Ascending aorta (tissue), 2 donors: Measurements from ENCODE around the gene SKAP1. TPM values are rescaled to one million over a fixed set of nuclear protein-coding genes. Genes with fewer than 3 reads are reported as not detected.

Experiments
- DNase-seq, 2 donors: peaks; one replicate each; pipeline ENCODE4 v3.0.0-alpha.2; 2019; ENCODE audit warnings: low spot score in 2 of 2
- H3K27ac ChIP-seq, 2 donors: fragments of 200-600 bp; sonication (generic); one replicate each; pipeline ENCODE4 v1.5.1; 2016 to 2017; ENCODE audit warnings: mild to moderate bottlenecking in 1 of 2
- H3K27me3 ChIP-seq: fragments of 200-600 bp; sonication (generic); one replicate; pipeline ENCODE4 v1.5.1; 2017
- H3K36me3 ChIP-seq, 2 donors: fragments of 200-600 bp; sonication (generic); one replicate each; pipeline ENCODE4 v1.5.1; 2016
- H3K4me1 ChIP-seq, 2 donors: fragments of 200-600 bp; sonication (generic); one replicate each; pipeline ENCODE4 v1.5.1; 2016 to 2017; ENCODE audit warnings: mild to moderate bottlenecking in 1 of 2
- H3K4me3 ChIP-seq, 2 donors: fragments of 200-600 bp; sonication (generic); one replicate each; pipeline ENCODE4 v1.5.1; 2016 to 2017; ENCODE audit warnings: mild to moderate bottlenecking in 1 of 2
- H3K9me3 ChIP-seq, 2 donors: fragments of 200-600 bp; sonication (generic); one replicate each; pipeline ENCODE4 v1.5.1; 2016
- intact Hi-C: fragments of 100-400 bp; cut with DNase I; formaldehyde crosslinking; loops from one replicate; pipeline ENCODE4 v1.15.1; 2023
- total RNA-seq: library from RNA; depleted of rRNA; stranded (reverse); fragments of >200 nt; gene quantifications from one replicate; pipeline ENCODE4 v1.1.0, GENCODE V29; 2016
- TF ChIP-seq, protein P1 (sequence below), 3 experiments: fragments of 200-600 bp in 2 of 3; fragments of 450-650 bp in 1 of 3; sonication (generic) in 2 of 3; IDR thresholded peaks; one replicate each; pipeline ENCODE4 v1.5.1; 2016 to 2019; ENCODE audit warnings: antibody characterized with exemption in 3 of 3, mild to moderate bottlenecking in 1 of 3, moderate library complexity in 1 of 3

Gene SKAP1
- total RNA-seq, 1 donor from 2014 or later: not detected

DNA sequence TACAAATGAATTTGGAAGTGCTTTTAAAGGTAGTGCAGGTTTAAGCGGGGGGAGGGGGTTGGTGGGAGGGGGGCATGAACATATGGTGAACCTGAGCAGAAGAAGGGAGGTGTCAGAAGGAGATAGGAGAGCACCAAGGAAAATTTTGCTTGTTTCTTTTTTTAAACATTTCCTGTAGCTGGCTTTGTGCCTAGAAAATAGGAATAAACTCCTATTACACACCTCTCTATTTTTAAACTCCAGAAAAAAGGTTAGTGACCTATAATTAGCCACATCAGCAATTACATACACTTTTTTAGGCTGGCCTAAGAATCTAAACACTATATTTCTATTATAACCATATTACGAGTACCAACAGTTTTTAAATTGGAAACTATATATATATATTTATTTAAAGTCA, 159.1 kb downstream of the SKAP1 start:
- Histone ChIP-seq H3K4me3 (no peak overlapping the region), H3K27ac (no peak overlapping the region), H3K4me1 (no peaks in the 10 kb centered on the region), H3K27me3 (no peaks in the 10 kb centered on the region), H3K36me3 (no peaks in the 10 kb centered on the region), H3K9me3 (no peaks in the 10 kb centered on the region)
- intact Hi-C loops: no loop called here
- no peak for DNase-seq
- TF ChIP-seq, protein P1, sequence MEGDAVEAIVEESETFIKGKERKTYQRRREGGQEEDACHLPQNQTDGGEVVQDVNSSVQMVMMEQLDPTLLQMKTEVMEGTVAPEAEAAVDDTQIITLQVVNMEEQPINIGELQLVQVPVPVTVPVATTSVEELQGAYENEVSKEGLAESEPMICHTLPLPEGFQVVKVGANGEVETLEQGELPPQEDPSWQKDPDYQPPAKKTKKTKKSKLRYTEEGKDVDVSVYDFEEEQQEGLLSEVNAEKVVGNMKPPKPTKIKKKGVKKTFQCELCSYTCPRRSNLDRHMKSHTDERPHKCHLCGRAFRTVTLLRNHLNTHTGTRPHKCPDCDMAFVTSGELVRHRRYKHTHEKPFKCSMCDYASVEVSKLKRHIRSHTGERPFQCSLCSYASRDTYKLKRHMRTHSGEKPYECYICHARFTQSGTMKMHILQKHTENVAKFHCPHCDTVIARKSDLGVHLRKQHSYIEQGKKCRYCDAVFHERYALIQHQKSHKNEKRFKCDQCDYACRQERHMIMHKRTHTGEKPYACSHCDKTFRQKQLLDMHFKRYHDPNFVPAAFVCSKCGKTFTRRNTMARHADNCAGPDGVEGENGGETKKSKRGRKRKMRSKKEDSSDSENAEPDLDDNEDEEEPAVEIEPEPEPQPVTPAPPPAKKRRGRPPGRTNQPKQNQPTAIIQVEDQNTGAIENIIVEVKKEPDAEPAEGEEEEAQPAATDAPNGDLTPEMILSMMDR (IDR thresholded peaks at IDR 0.05): no peak

DNA sequence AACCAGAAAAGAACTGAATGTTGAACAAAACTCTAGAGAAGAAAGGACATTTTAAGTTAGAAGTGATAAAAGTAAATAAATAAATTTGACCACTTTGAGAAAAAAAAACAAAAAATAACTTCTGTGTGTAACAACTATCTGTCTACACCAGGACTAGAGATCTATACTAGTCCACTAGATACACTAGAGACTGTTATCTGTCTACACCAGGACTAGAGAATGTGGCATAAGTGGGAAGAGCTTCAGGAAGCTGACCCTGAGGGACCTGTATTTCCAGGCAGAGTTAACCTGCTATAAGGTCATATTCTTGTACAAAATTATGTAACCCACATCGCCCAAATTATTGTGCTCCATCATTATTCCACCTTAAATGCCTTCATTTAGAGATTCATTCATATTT, 160.8 kb downstream of the SKAP1 start:
- TF ChIP-seq, protein P1 (IDR thresholded peaks at IDR 0.05): no peak
- intact Hi-C loops: no loop called here
- DNase-seq: no peak
- H3K36me3 ChIP-seq: no peaks in the 10 kb centered on the region
- H3K9me3 ChIP-seq: no peaks in the 10 kb centered on the region
- H3K4me1 ChIP-seq: no peaks in the 10 kb centered on the region
- no peak overlapping the region for H3K27ac ChIP-seq
- H3K27me3 ChIP-seq: no peaks in the 10 kb centered on the region
- H3K4me3 ChIP-seq: no peak overlapping the region

DNA sequence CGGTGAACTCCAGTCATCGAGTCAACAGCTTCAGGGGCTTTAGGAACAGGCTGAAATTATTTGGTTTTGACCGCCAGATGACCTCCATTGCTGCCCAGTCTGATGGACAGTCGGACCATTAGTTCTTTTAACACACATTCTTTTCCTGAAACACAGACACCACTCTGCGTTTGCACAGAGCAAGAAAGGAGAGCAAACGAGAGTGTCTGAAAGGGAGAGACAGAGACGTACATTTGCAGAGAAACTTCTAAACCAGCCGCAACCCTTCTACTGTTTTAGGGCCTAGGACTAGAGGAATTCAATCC, 166.3 kb downstream of the SKAP1 start:
- H3K4me1 ChIP-seq: no peaks in the 10 kb centered on the region
- H3K27ac ChIP-seq: no peak overlapping the region
- intact Hi-C loops: no loop called here
- H3K4me3 ChIP-seq: no peak overlapping the region
- no peak for DNase-seq
- no peaks in the 10 kb centered on the region for H3K27me3 ChIP-seq
- H3K36me3 ChIP-seq: no peaks in the 10 kb centered on the region
- TF ChIP-seq, protein P1 (IDR thresholded peaks at IDR 0.05): no peak
- H3K9me3 ChIP-seq: no peaks in the 10 kb centered on the region

DNA sequence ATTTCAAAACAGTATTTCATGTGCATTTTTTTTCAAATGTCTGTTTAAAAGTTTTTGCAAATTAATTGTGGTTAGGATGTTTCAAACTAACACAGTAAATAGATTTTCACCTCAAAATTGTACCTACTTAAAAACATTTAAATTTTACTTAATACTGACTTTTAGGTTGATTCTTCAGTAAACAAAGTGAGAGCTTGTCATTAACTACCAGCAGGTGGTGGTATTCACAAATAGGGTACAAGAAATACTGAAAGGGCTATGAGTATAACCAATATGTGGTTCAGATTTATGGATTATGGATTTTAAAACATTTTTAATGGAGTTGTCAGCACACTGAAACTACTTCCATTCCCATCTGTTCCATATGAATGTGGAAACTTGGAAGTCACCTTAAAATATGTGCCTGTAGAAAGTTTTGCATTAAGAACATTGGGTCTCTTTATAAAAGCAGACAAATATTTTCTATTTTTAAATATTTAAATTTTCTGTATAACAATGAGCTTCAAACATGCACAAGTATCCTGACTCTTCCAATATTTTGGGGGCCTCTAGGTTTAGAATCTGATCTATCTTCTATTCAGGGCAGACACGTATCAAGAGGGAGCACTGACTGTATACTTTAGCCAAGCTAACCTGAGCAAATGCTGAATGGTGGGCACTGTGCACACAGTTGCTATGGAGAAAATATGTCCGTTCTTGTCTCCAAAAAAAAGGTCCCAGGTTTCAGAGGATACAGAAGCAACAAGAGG, 166.9 kb downstream of the SKAP1 start:
- TF ChIP-seq, protein P1 (IDR thresholded peaks at IDR 0.05): peak in 1 of 3 experiments; percentile 27
- Histone ChIP-seq H3K4me1 (no peaks in the 10 kb centered on the region), H3K9me3 (no peaks in the 10 kb centered on the region), H3K4me3 (no peak overlapping the region), H3K27me3 (no peaks in the 10 kb centered on the region), H3K36me3 (no peaks in the 10 kb centered on the region), H3K27ac (no peak overlapping the region)
- no peak for DNase-seq
- intact Hi-C loops: no loop called here

DNA sequence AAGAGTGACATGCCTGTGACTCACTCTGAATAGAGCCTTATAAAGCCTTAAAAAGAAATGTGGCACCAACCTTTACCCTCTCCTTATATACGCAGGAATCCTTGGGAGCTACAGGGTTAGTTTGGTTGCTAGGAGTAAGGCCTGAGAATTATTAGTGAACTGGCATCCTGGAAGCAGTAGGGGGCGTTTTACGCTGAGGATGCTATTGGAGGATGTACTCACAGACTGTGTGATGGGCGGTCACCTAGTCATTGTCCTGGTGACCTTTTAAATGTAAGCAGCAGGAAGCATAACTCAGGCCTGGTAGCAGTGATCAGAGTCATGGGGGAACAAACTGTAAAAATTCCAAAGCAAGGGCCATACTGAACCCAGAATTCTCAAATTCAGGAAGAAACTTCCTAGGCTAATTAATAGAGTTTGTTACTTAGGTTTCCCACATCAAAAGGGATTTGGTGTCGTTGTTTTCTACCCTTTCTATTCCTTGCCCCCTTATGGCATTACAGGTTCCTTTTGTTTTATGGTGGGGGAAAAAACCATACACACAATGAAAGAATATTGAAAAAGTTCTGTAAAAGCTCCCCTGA, 168.6 kb downstream of the SKAP1 start:
- no peak for DNase-seq
- intact Hi-C loops: no loop called here
- Histone ChIP-seq H3K27ac (no peak overlapping the region), H3K36me3 (no peaks in the 10 kb centered on the region), H3K27me3 (no peaks in the 10 kb centered on the region), H3K4me3 (no peak overlapping the region), H3K9me3 (no peaks in the 10 kb centered on the region), H3K4me1 (no peaks in the 10 kb centered on the region)
- TF ChIP-seq, protein P1 (IDR thresholded peaks at IDR 0.05): no peak
